GM12892 (cell line): Measurements from ENCODE around the gene FBL.
A peak's percentile ranks its signal among the peaks of the same experiment; 100 is the strongest.
"Not testable (repeated sequence)": the region's sequence is repeated elsewhere in the genome, so short reads cannot be mapped to it uniquely, and the experiment has no call there.

Source experiments
- DNase-seq: peaks from one replicate; pipeline ENCODE4 v3.0.0; 2011; ENCODE audit not compliant: insufficient read length
- FAIRE-seq: peaks from 2 replicates; lab custom pipeline; 2011; peaks lifted over from hg19 to GRCh38; lab: Jason Lieb, UNC
- POLR2A ChIP-seq: IDR thresholded peaks from 2 replicates; pipeline ENCODE4 v1.6.1; 2011; ENCODE audit warnings: low read depth, low read length, control low read depth
- POLR2AphosphoS5 ChIP-seq: IDR thresholded peaks from 2 replicates; pipeline ENCODE4 v1.6.1; 2011; ENCODE audit warnings: low read depth, low read length, control low read depth
- TAF1 ChIP-seq: IDR thresholded peaks from 2 replicates; pipeline ENCODE4 v1.6.1; 2011; ENCODE audit warnings: low read depth, mild to moderate bottlenecking, control low read depth, low read length, borderline replicate concordance

Gene FBL

GRCh38 chr19:39824143-39825092, 21.8 kb downstream of the FBL start:
- DNase-seq (peak; percentile 89), FAIRE-seq (peak; percentile 99)
- TF ChIP-seq POLR2A (peak; percentile 66; the same call in 1 of the 2 replicates), TAF1 (peak; percentile 50; the same call in 1 of the 2 replicates), POLR2AphosphoS5 (peak; percentile 36; the same call in 1 of the 2 replicates)

- TF ChIP-seq TAF1 (no peak), POLR2A (no peak), POLR2AphosphoS5 (no peak)
- FAIRE-seq, result no peak
- DNase-seq, result no peak
These were observed 22.5 kb downstream of the FBL start for GRCh38 chr19:39823686-39824085.

GRCh38 chr19:39820696-39821095, 25.5 kb downstream of the FBL start:
- TF ChIP-seq POLR2A (no peak), TAF1 (no peak), POLR2AphosphoS5 (no peak)
- DNase-seq, result no peak
- no peak for FAIRE-seq

GRCh38 chr19:39819786-39820185, 26.4 kb downstream of the FBL start:
- no peak for TF ChIP-seq POLR2AphosphoS5
- TF ChIP-seq POLR2A, result no peak
- no peak for TF ChIP-seq TAF1
- no peak for DNase-seq
- no peak for FAIRE-seq

- FAIRE-seq (peak; percentile 87), DNase-seq (peak; percentile 46)
- TF ChIP-seq POLR2AphosphoS5, result no peak
- no peak for TF ChIP-seq TAF1
- no peak for TF ChIP-seq POLR2A
These were observed 27.5 kb downstream of the FBL start for GRCh38 chr19:39818626-39819097.

GRCh38 chr19:39817888-39818561, 28.2 kb downstream of the FBL start:
- DNase-seq, result no peak
- FAIRE-seq, result peak; percentile 27
- TF ChIP-seq POLR2A (no peak), TAF1 (no peak), POLR2AphosphoS5 (no peak)

GRCh38 chr19:39816287-39817048, 29.7 kb downstream of the FBL start:
- FAIRE-seq, result peak; percentile 81
- TF ChIP-seq TAF1 (no peak), POLR2A (no peak), POLR2AphosphoS5 (no peak)
- no peak for DNase-seq

GRCh38 chr19:39814595-39814994, 31.6 kb downstream of the FBL start:
- DNase-seq (no peak), FAIRE-seq (no peak)
- TF ChIP-seq POLR2A, result no peak
- TF ChIP-seq POLR2AphosphoS5, result no peak
- TF ChIP-seq TAF1, result no peak

GRCh38 chr19:39814111-39814510, 32.1 kb downstream of the FBL start:
- not testable (repeated sequence) for FAIRE-seq, DNase-seq

- FAIRE-seq, result no peak
- TF ChIP-seq POLR2AphosphoS5, result no peak
- no peak for TF ChIP-seq POLR2A
- TF ChIP-seq TAF1, result no peak
- no peak for DNase-seq
These were observed 32.8 kb downstream of the FBL start for GRCh38 chr19:39813264-39813993.
